ENCODE data around the gene SLC39A11.
"Not testable (repeated sequence)": the region's sequence is repeated elsewhere in the genome, so short reads cannot be mapped to it uniquely, and the experiment has no call there.

The SLC39A11 gene

GRCh38 chr17:72788950-72789585 lies 303.4 kb downstream of the SLC39A11 start:
- DNase-seq (ENCODE audit: low read depth in 3 of 3), result no peak

GRCh38 chr17:72786209-72786608 lies 306.3 kb downstream of the SLC39A11 start:
- DNase-seq (ENCODE audit: low read depth in 3 of 3), result no peak

- DNase-seq (ENCODE audit: low read depth in 3 of 3), result no peak
These were observed 309.3 kb downstream of the SLC39A11 start for GRCh38 chr17:72782985-72783701.

GRCh38 chr17:72782437-72782836 lies 310.1 kb downstream of the SLC39A11 start:
- not testable (repeated sequence) for DNase-seq (ENCODE audit: low read depth in 3 of 3)

GRCh38 chr17:72778169-72779151 lies 314.0 kb downstream of the SLC39A11 start:
- DNase-seq (ENCODE audit: low read depth in 3 of 3), result no peak

GRCh38 chr17:72775919-72776318 lies 316.6 kb downstream of the SLC39A11 start:
- no peak for DNase-seq (ENCODE audit: low read depth in 3 of 3)

GRCh38 chr17:72775237-72775636 lies 317.3 kb downstream of the SLC39A11 start:
- DNase-seq (ENCODE audit: low read depth in 3 of 3), result no peak

- DNase-seq (ENCODE audit: low read depth in 3 of 3), result no peak
These were observed 318.3 kb downstream of the SLC39A11 start for GRCh38 chr17:72774236-72774635.

- DNase-seq (ENCODE audit: low read depth in 3 of 3), result not testable (repeated sequence)
These were observed 319.3 kb downstream of the SLC39A11 start for GRCh38 chr17:72773225-72773624.

- DNase-seq (ENCODE audit: low read depth in 3 of 3), result no peak
These were observed 320.1 kb downstream of the SLC39A11 start for GRCh38 chr17:72772331-72772821.

GRCh38 chr17:72771734-72772133 lies 320.8 kb downstream of the SLC39A11 start:
- DNase-seq (ENCODE audit: low read depth in 3 of 3), result no peak

GRCh38 chr17:72766761-72767356 lies 325.6 kb downstream of the SLC39A11 start:
- no peak for DNase-seq (ENCODE audit: low read depth in 3 of 3)

GRCh38 chr17:72765368-72766153 lies 326.9 kb downstream of the SLC39A11 start:
- DNase-seq (ENCODE audit: low read depth in 3 of 3), result no peak

GRCh38 chr17:72764632-72765041 lies 327.9 kb downstream of the SLC39A11 start:
- no peak for DNase-seq (ENCODE audit: low read depth in 3 of 3)

GRCh38 chr17:72763981-72764380 lies 328.5 kb downstream of the SLC39A11 start:
- no peak for DNase-seq (ENCODE audit: low read depth in 3 of 3)

GRCh38 chr17:72761893-72762575 lies 330.5 kb downstream of the SLC39A11 start:
- DNase-seq (ENCODE audit: low read depth in 3 of 3), result not testable (repeated sequence)

- no peak for DNase-seq (ENCODE audit: low read depth in 3 of 3)
These were observed 331.1 kb downstream of the SLC39A11 start for GRCh38 chr17:72761431-72761830.

GRCh38 chr17:72760368-72760767 lies 332.1 kb downstream of the SLC39A11 start:
- DNase-seq (ENCODE audit: low read depth in 3 of 3), result no peak

- DNase-seq (ENCODE audit: low read depth in 3 of 3), result no peak
These were observed 333.2 kb downstream of the SLC39A11 start for GRCh38 chr17:72759301-72759700.

GRCh38 chr17:72756256-72756655 lies 336.2 kb downstream of the SLC39A11 start:
- no peak for DNase-seq (ENCODE audit: low read depth in 3 of 3)

Data from stimulated activated CD4-positive, alpha-beta T cell treated with anti-CD3 and anti-CD28 coated beads, TNF-alpha, amount 100 ng/mL, for 48 hours (primary cell).